WI38 (cell line): ENCODE measurements around the gene BEAN1.

Experiments used
- H3K4me3 ChIP-seq: 2 replicates; pipeline ENCODE4 v1.5.1; 2011; ENCODE audit warnings: low read depth, mild to moderate bottlenecking, control low read depth, low read length
- CTCF ChIP-seq: IDR thresholded peaks from 2 replicates; pipeline ENCODE4 v1.5.1; 2012; ENCODE audit warnings: low read depth, mild to moderate bottlenecking, control low read depth, low read length

The BEAN1 gene

GRCh38 chr16:66508248-66508913 lies 81.3 kb downstream of the BEAN1 start:
- H3K4me3 ChIP-seq, result no peak overlapping the region
- no peak for TF ChIP-seq CTCF

- H3K4me3 ChIP-seq, result no peak overlapping the region
Observed at GRCh38 chr16:66508914-66509496, 81.9 kb downstream of the BEAN1 start.

GRCh38 chr16:66509576-66509975 lies 82.5 kb downstream of the BEAN1 start:
- TF ChIP-seq CTCF, result no peak

More at GRCh38 chr16:66508914-66509496, 81.9 kb downstream of the BEAN1 start:
- no peak for TF ChIP-seq CTCF

GRCh38 chr16:66510298-66510697 lies 83.2 kb downstream of the BEAN1 start:
- H3K4me3 ChIP-seq, result no peak overlapping the region
- no peak for TF ChIP-seq CTCF

More at GRCh38 chr16:66509576-66509975, 82.5 kb downstream of the BEAN1 start:
- H3K4me3 ChIP-seq, result no peak overlapping the region

- no peak overlapping the region for H3K4me3 ChIP-seq
- no peak for TF ChIP-seq CTCF
Observed at GRCh38 chr16:66510711-66511601, 83.9 kb downstream of the BEAN1 start.

- H3K4me3 ChIP-seq, result no peak overlapping the region
- TF ChIP-seq CTCF, result no peak
Observed at GRCh38 chr16:66511602-66512271, 84.6 kb downstream of the BEAN1 start.
